H9 (cell line): Measurements from ENCODE around the gene APBA2. TPM values are rescaled to one million over a fixed set of nuclear protein-coding genes. Genes with fewer than 3 reads are reported as not detected.
A peak's percentile ranks its signal among the peaks of the same experiment; 100 is the strongest.

Experiments
- DNase-seq: peaks from one replicate; pipeline ENCODE4 v3.0.0-alpha.2; 2017
- H2AFZ ChIP-seq: one replicate; pipeline ENCODE4 v1.6.1; 2013; ENCODE audit warnings: mild to moderate bottlenecking, low read length, control low read depth, moderate library complexity
- H2AK5ac ChIP-seq: 2 replicates; pipeline ENCODE4 v1.6.1; 2013; ENCODE audit warnings: low read length, control low read depth, mixed read lengths; ENCODE audit not compliant: insufficient read length
- H2BK120ac ChIP-seq: one replicate; pipeline ENCODE4 v1.6.1; 2013; ENCODE audit warnings: low read depth, mild to moderate bottlenecking, low read length, control low read depth, inconsistent platforms; ENCODE audit not compliant: poor library complexity, severe bottlenecking
- H2BK12ac ChIP-seq: 2 replicates; pipeline ENCODE4 v1.6.1; 2013; ENCODE audit warnings: low read length, control low read depth, mixed read lengths, low read depth; ENCODE audit not compliant: insufficient read length
- H2BK15ac ChIP-seq: 2 replicates; pipeline ENCODE4 v1.6.1; 2013; ENCODE audit warnings: low read depth, low read length, control low read depth
- H2BK20ac ChIP-seq: one replicate; pipeline ENCODE4 v1.6.1; 2013; ENCODE audit warnings: low read depth, mild to moderate bottlenecking, low read length, control low read depth, inconsistent platforms; ENCODE audit not compliant: poor library complexity, severe bottlenecking
- H2BK5ac ChIP-seq: 2 replicates; pipeline ENCODE4 v1.6.1; 2013; ENCODE audit warnings: low read length, control low read depth, mixed read lengths; ENCODE audit not compliant: insufficient read length
- H3K14ac ChIP-seq: 2 replicates; pipeline ENCODE4 v1.6.1; 2013; ENCODE audit warnings: low read length, control low read depth; ENCODE audit not compliant: insufficient read depth
- H3K18ac ChIP-seq: 2 replicates; pipeline ENCODE4 v1.6.1; 2013; ENCODE audit warnings: low read depth, mild to moderate bottlenecking, mixed read lengths, low read length, control low read depth; ENCODE audit not compliant: insufficient read length
- H3K23ac ChIP-seq: 2 replicates; pipeline ENCODE4 v1.6.1; 2013; ENCODE audit warnings: low read length, control low read depth, mixed read lengths, low read depth; ENCODE audit not compliant: insufficient read length
- H3K23me2 ChIP-seq: 2 replicates; pipeline ENCODE4 v1.6.1; 2013; ENCODE audit warnings: low read depth, mild to moderate bottlenecking, mixed read lengths, low read length, control low read depth; ENCODE audit not compliant: insufficient read length, poor library complexity, severe bottlenecking
- H3K27ac ChIP-seq: 2 replicates; pipeline ENCODE4 v1.5.1; 2013; ENCODE audit warnings: low read length, control low read depth, mixed read lengths, low read depth; ENCODE audit not compliant: insufficient read length
- H3K27me3 ChIP-seq: 2 replicates; pipeline ENCODE4 v1.6.1; 2013; ENCODE audit warnings: low read length, control low read depth, inconsistent platforms; ENCODE audit not compliant: insufficient read depth
- H3K4ac ChIP-seq: 2 replicates; pipeline ENCODE4 v1.6.1; 2013; ENCODE audit warnings: low read depth, mild to moderate bottlenecking, control low read depth, inconsistent platforms, low read length, moderate library complexity
- H3K4me1 ChIP-seq: 2 replicates; pipeline ENCODE4 v1.6.1; 2013; ENCODE audit warnings: low read length, control low read depth, inconsistent platforms; ENCODE audit not compliant: insufficient read depth
- H3K4me2 ChIP-seq: 2 replicates; pipeline ENCODE4 v1.6.1; 2013; ENCODE audit warnings: low read length, control low read depth, mixed read lengths; ENCODE audit not compliant: insufficient read length, insufficient read depth
- H3K56ac ChIP-seq: 2 replicates; pipeline ENCODE4 v1.6.1; 2013; ENCODE audit warnings: low read depth, mild to moderate bottlenecking, mixed read lengths, low read length, control low read depth; ENCODE audit not compliant: insufficient read length
- H3K79me1 ChIP-seq: 2 replicates; pipeline ENCODE4 v1.6.1; 2013; ENCODE audit warnings: low read depth, mild to moderate bottlenecking, moderate library complexity, low read length, control low read depth, inconsistent platforms; ENCODE audit not compliant: insufficient read depth, poor library complexity, severe bottlenecking
- H3K79me2 ChIP-seq: 2 replicates; pipeline ENCODE4 v1.6.1; 2013; ENCODE audit warnings: low read length, control low read depth, inconsistent platforms; ENCODE audit not compliant: insufficient read depth
- H3K9ac ChIP-seq: 2 replicates; pipeline ENCODE4 v1.6.1; 2013; ENCODE audit warnings: low read length, control low read depth, mixed read lengths; ENCODE audit not compliant: insufficient read length; ENCODE audit errors: extremely low read depth
- H3K9me3 ChIP-seq: one replicate; pipeline ENCODE4 v1.6.1; 2013; ENCODE audit warnings: low read depth, low read length, inconsistent platforms; ENCODE audit not compliant: control insufficient read depth
- H3T11ph ChIP-seq: one replicate; pipeline ENCODE4 v1.6.1; 2013; ENCODE audit warnings: mild to moderate bottlenecking, low read length, control low read depth, inconsistent platforms
- H4K20me1 ChIP-seq: one replicate; pipeline ENCODE4 v1.6.1; 2013; ENCODE audit not compliant: control insufficient read depth, insufficient read length, insufficient read depth
- H4K5ac ChIP-seq: 2 replicates; pipeline ENCODE4 v1.6.1; 2013; ENCODE audit warnings: low read depth, mild to moderate bottlenecking, mixed read lengths, low read length, control low read depth; ENCODE audit not compliant: insufficient read length
- H4K8ac ChIP-seq: replicated peaks from 2 replicates; pipeline ENCODE4 v1.6.1; 2013; ENCODE audit warnings: low read length, control low read depth, mixed read lengths, low read depth; ENCODE audit not compliant: insufficient read length
- H4K91ac ChIP-seq: 2 replicates; pipeline ENCODE4 v1.6.1; 2013; ENCODE audit warnings: low read depth, mild to moderate bottlenecking, moderate library complexity, mixed read lengths, low read length, control low read depth; ENCODE audit not compliant: insufficient read length
- H3K27ac Mint-ChIP-seq, 3 experiments: 2 replicates in 2 of 3; 3 replicates in 1 of 3; pipeline ENCODE4 v1.8.0; 2020 to 2021; ENCODE audit warnings: mixed read lengths in 3 of 3, mild to moderate bottlenecking in 1 of 3, moderate library complexity in 1 of 3
- H3K27me3 Mint-ChIP-seq: 2 replicates; pipeline ENCODE4 v1.8.0; 2021; ENCODE audit warnings: low read depth, mild to moderate bottlenecking, moderate library complexity, mixed read lengths
- H3K36me3 Mint-ChIP-seq, 3 experiments: 2 replicates in 2 of 3; 3 replicates in 1 of 3; pipeline ENCODE4 v1.8.0; 2020 to 2021; ENCODE audit warnings: low read depth in 3 of 3, mixed read lengths in 3 of 3; ENCODE audit not compliant: insufficient read depth in 1 of 3
- H3K4me1 Mint-ChIP-seq, 2 experiments: 2 replicates each; pipeline ENCODE4 v1.8.0; 2020; ENCODE audit warnings: mixed read lengths in 2 of 2
- H3K4me3 Mint-ChIP-seq, 2 experiments: 2 replicates in 1 of 2; 3 replicates in 1 of 2; pipeline ENCODE4 v1.8.0; 2020 to 2021; ENCODE audit warnings: mild to moderate bottlenecking in 2 of 2, mixed read lengths in 2 of 2, moderate library complexity in 1 of 2
- H3K9me3 Mint-ChIP-seq, 2 experiments: 2 replicates in 1 of 2; 3 replicates in 1 of 2; pipeline ENCODE4 v1.8.0; 2020; ENCODE audit warnings: mild to moderate bottlenecking in 2 of 2, mixed read lengths in 2 of 2, moderate library complexity in 1 of 2
- WGBS: extraction: QIAGEN DNeasy Blood & Tissue Kit; methylation state at CpG from one replicate; pipeline ENCODE4 v1.1.7; 2013; ENCODE audit warnings: missing lambda C conversion rate, low lambda C conversion rate, mixed read lengths; ENCODE audit not compliant: insufficient read length; ENCODE audit errors: extremely low coverage; 5-methylcytosine and 5-hydroxymethylcytosine counted together
- total RNA-seq: library from RNA; stranded (reverse); gene quantifications from 2 replicates; pipeline ENCODE4 v1.2.1, GENCODE V29; 2021
- TF ChIP-seq, protein P1 (sequence below): fragments of 200-600 bp; sonication (generic); conservative IDR thresholded peaks from 3 replicates; pipeline ENCODE4 v1.8.0; 2021; ENCODE audit warnings: antibody characterized with exemption, mild to moderate bottlenecking

The APBA2 gene
- total RNA-seq, 1 experiment from 2014 or later: 14.3 TPM

DNA sequence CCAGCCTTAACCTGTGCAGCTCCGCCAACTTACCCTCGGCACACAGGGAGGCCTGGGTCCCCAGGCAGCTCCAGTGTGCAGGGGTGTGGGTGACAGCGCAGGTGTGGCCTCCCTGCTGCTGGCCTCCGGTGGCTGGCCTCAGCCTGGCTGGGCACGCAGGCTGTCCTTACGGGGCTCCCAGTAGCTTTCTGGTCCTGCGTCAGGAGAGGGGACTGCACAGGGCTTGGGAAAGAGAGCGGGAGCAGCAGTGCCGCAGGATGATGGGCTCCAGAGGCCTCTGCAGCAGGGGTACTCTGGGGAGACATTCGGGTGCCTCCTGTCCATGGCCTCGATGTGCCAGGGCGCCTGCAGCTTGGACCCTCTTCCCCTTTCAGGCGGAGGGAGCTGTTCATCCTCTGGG lies 9.4 kb downstream of the APBA2 start:
- peaks cover 2% of the 10 kb centered on the region for H4K20me1 ChIP-seq
- no peak overlapping the region for H3K4ac ChIP-seq
- H3K79me2 ChIP-seq: no peaks in the 10 kb centered on the region; the same call in 1 of the 2 replicates
- H2AFZ ChIP-seq: no peak overlapping the region
- H3K4me2 ChIP-seq: no peak overlapping the region
- H3T11ph ChIP-seq: no peak overlapping the region
- no peak overlapping the region for H3K56ac ChIP-seq
- peaks cover 3% of the 10 kb centered on the region for H3K9me3 ChIP-seq
- no peaks in the 10 kb centered on the region for H3K27me3 ChIP-seq
- no peaks in the 10 kb centered on the region for H3K4me1 ChIP-seq
- Mint-ChIP-seq H3K27me3 (no peaks in the 10 kb centered on the region; the same call in none of the 2 replicates), H3K36me3 (peaks cover 10 to 21% (median 20%) of the 10 kb centered on the region in 3 experiments), H3K9me3 (peaks cover 13 to 17% of the 10 kb centered on the region in 2 experiments), H3K4me1 (peaks cover 3 to 7% of the 10 kb centered on the region in 2 experiments; a peak in 3 of 4 replicates), H3K27ac (no peak overlapping the region), H3K4me3 (no peak overlapping the region)
- H3K79me1 ChIP-seq: no peaks in the 10 kb centered on the region
- H4K5ac ChIP-seq: no peak overlapping the region
- H3K18ac ChIP-seq: no peak overlapping the region
- no peak overlapping the region for H2BK15ac ChIP-seq
- no peak overlapping the region for H2AK5ac ChIP-seq
- H2BK12ac ChIP-seq: no peak overlapping the region
- H3K23ac ChIP-seq: no peak overlapping the region
- no peak overlapping the region for H2BK120ac ChIP-seq
- H2BK20ac ChIP-seq: no peak overlapping the region
- DNase-seq: no peak
- no CpG with 5 or more reads among the region's 13 CpGs for WGBS
- H3K27ac ChIP-seq: no peak overlapping the region
- H4K91ac ChIP-seq: no peak overlapping the region
- no peak overlapping the region for H3K9ac ChIP-seq
- H4K8ac ChIP-seq: no peak overlapping the region
- TF ChIP-seq, protein P1, sequence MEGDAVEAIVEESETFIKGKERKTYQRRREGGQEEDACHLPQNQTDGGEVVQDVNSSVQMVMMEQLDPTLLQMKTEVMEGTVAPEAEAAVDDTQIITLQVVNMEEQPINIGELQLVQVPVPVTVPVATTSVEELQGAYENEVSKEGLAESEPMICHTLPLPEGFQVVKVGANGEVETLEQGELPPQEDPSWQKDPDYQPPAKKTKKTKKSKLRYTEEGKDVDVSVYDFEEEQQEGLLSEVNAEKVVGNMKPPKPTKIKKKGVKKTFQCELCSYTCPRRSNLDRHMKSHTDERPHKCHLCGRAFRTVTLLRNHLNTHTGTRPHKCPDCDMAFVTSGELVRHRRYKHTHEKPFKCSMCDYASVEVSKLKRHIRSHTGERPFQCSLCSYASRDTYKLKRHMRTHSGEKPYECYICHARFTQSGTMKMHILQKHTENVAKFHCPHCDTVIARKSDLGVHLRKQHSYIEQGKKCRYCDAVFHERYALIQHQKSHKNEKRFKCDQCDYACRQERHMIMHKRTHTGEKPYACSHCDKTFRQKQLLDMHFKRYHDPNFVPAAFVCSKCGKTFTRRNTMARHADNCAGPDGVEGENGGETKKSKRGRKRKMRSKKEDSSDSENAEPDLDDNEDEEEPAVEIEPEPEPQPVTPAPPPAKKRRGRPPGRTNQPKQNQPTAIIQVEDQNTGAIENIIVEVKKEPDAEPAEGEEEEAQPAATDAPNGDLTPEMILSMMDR: no peak
- no peak overlapping the region for H2BK5ac ChIP-seq
- peak overlapping the region; percentile 68; the same call in 1 of the 2 replicates for H3K14ac ChIP-seq
- no peaks in the 10 kb centered on the region for H3K23me2 ChIP-seq
